Progenitor cell of endocrine pancreas (in vitro differentiated cells): ENCODE data around the gene EMC10. TPM values are rescaled to one million over a fixed set of nuclear protein-coding genes. Genes with fewer than 3 reads are reported as not detected.

ENCODE experiments used
- DNase-seq: peaks from one replicate; pipeline ENCODE4 v3.0.0; 2021; ENCODE audit warnings: low spot score; ENCODE audit not compliant: unreplicated experiment
- H3K27ac Mint-ChIP-seq: 2 replicates; pipeline ENCODE4 v1.8.0; 2021; ENCODE audit warnings: mild to moderate bottlenecking, moderate library complexity, mixed read lengths
- H3K27me3 Mint-ChIP-seq: 2 replicates; pipeline ENCODE4 v1.8.0; 2021; ENCODE audit warnings: mixed read lengths
- H3K36me3 Mint-ChIP-seq: 2 replicates; pipeline ENCODE4 v1.8.0; 2022; ENCODE audit warnings: mixed read lengths; ENCODE audit not compliant: insufficient read depth
- H3K4me1 Mint-ChIP-seq: 2 replicates; pipeline ENCODE4 v1.8.0; 2021; ENCODE audit warnings: low read depth, mixed read lengths
- H3K4me3 Mint-ChIP-seq: 2 replicates; pipeline ENCODE4 v1.8.0; 2021; ENCODE audit warnings: low read depth, mild to moderate bottlenecking, moderate library complexity, mixed read lengths
- H3K9me3 Mint-ChIP-seq: 2 replicates; pipeline ENCODE4 v1.8.0; 2021; ENCODE audit warnings: low read depth, mixed read lengths
- CTCF ChIP-seq: fragments of 200-600 bp; sonication (generic); IDR thresholded peaks from one replicate; pipeline ENCODE4 v1.5.0; 2021; ENCODE audit warnings: antibody characterized with exemption, mild to moderate bottlenecking; ENCODE audit not compliant: unreplicated experiment
- long read RNA-seq: library from polyadenylated mRNA; unstranded; transcript quantifications from one replicate; pipeline ENCODE4 v2.0.0, GENCODE V29; 2020
- total RNA-seq: library from RNA; stranded (reverse); gene quantifications from 2 replicates; pipeline ENCODE4 v1.2.1, GENCODE V29; 2021

The EMC10 gene
- total RNA-seq: 177 and 181 TPM in 2 replicates
- long read RNA-seq, partial matches to known transcripts: 0 of 2 reads
- long read RNA-seq, other reads (novel, unspliced or antisense): 2 of 2 reads

DNA sequence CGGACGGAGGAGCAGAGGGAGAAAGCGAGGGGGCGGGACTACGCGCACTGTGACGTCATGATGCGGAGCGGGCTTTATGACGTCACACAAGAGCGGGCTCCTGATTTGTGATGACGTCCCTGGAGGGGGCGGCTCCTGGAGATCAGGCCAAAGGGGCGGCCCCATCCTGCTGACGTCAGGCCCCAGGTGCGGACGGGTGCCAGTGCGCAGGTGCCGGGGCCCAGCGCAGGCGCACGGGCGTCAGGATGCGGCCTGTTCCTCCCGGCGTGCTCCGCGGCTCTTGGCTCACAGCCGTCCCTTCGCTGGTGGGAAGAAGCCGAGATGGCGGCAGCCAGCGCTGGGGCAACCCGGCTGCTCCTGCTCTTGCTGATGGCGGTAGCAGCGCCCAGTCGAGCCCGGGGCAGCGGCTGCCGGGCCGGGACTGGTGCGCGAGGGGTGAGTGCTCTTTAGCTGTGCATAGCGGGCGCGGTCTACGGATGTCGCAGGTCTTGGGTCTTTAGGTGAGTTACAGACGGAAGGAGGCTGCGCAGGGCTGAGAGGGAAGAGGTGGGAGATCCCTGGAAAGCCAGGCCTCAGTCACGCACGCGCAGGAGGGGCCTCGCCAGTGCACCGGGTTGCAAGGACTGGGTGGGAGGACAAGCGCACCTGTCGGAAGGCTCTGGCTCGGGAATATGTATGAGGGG, at the start of gene EMC10, which contains the start of gene GARIN5A:
Gene EMC10, plus strand, starts transcription at position 284 of the 683 bp plus-strand sequence. Its CDS starts 38 bp downstream, at position 322.
Gene GARIN5A, minus strand, starts transcription at position 625 of the 683 bp plus-strand sequence. Its CDS starts 460 bp downstream, at position 165.
- H3K27me3 Mint-ChIP-seq: no peaks in the 10 kb centered on the region
- H3K9me3 Mint-ChIP-seq: no peaks in the 10 kb centered on the region
- H3K4me3 Mint-ChIP-seq: peak within 1 kb of the TSS; percentile 94
- H3K4me1 Mint-ChIP-seq: peaks cover 9% of the 10 kb centered on the region
- DNase-seq: peak; percentile 93
- H3K27ac Mint-ChIP-seq: peak within 1 kb of the TSS; percentile 99
- H3K36me3 Mint-ChIP-seq: peaks cover 11% of the 10 kb centered on the region
- no peak for TF ChIP-seq CTCF

DNA sequence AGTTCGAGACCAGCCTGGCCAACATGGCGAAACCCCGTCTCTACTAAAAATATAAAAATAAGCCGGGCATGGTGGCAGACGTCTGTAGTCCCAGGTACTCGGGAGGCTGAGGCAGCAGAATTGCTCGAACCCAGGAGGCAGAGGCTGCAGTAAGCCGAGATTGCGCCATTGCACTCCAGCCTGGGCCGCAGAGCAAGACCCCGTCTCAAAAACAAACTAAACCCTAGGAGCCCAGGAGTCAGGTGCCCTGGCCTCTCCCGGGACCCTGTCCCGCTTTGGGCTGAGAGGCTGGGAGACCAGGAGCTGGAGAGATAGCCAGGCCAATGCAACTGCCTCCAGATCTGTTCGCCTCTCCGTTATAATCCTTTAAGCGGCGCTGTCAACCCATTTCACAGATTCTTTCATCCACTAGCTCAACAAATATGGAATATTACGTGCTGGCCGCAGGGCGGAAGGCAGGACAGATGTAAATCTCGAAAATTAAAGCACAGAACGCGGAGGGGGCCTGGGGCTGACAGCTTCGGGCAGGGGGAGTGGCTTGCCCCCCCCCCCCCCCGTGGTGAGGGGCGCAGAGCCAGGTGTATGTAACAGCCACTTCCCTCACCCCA, 48.9 kb upstream of the EMC10 start:
- Mint-ChIP-seq H3K4me3 (no peak overlapping the region), H3K4me1 (peaks cover 4% of the 10 kb centered on the region), H3K36me3 (no peaks in the 10 kb centered on the region), H3K9me3 (no peaks in the 10 kb centered on the region), H3K27ac (no peak overlapping the region), H3K27me3 (peaks cover 29% of the 10 kb centered on the region)
- no peak for TF ChIP-seq CTCF
- no peak for DNase-seq

DNA sequence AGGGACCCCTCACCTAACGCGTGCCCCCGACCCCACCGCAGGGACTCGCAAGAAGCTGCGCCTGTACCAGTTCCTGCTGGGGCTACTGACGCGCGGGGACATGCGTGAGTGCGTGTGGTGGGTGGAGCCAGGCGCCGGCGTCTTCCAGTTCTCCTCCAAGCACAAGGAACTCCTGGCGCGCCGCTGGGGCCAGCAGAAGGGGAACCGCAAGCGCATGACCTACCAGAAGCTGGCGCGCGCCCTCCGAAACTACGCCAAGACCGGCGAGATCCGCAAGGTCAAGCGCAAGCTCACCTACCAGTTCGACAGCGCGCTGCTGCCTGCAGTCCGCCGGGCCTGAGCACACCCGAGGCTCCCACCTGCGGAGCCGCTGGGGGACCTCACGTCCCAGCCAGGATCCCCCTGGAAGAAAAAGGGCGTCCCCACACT, 48.3 kb upstream of the EMC10 start:
- no peak overlapping the region for H3K27ac Mint-ChIP-seq
- peaks cover 4% of the 10 kb centered on the region for H3K4me1 Mint-ChIP-seq
- peak; percentile 42 for DNase-seq
- no peak for TF ChIP-seq CTCF
- H3K36me3 Mint-ChIP-seq: no peaks in the 10 kb centered on the region
- H3K4me3 Mint-ChIP-seq: no peak overlapping the region
- H3K9me3 Mint-ChIP-seq: no peaks in the 10 kb centered on the region
- H3K27me3 Mint-ChIP-seq: peaks cover 32% of the 10 kb centered on the region

DNA sequence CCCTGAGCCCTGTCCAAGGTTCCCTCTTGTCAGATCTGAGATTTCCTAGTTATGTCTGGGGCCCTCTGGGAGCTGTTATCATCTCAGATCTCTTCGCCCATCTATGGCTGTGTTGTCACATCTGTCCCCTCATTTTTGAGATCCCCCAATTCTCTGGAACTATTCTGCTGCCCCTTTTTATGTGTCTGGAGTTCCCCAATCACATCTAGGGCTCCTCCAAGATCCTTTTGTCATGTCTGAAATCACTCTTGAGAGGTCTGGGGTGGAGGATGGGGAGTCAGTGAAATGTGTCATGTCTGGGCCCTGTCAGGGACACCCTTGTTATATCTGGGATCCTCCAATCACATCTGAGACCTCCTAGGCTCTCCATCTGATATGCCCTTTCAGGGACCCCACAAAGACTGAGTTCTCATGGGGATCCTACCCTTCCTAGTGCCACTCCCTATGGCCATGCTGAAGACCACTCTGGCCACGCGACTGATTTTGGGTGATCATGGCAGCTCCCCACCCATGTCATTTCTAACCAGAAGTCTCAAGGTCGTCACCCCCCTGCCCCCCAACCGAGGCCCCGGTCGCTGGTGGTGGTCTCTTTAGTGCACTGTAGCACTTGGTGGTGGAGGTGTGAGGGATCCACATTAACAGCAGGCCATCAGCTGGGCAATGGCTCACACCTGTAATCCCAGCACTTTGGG, 47.4 kb upstream of the EMC10 start:
- peaks cover 35% of the 10 kb centered on the region for H3K27me3 Mint-ChIP-seq
- no peak for TF ChIP-seq CTCF
- no peak for DNase-seq
- H3K36me3 Mint-ChIP-seq: no peaks in the 10 kb centered on the region
- H3K4me3 Mint-ChIP-seq: no peak overlapping the region
- H3K9me3 Mint-ChIP-seq: no peaks in the 10 kb centered on the region
- no peak overlapping the region for H3K27ac Mint-ChIP-seq
- H3K4me1 Mint-ChIP-seq: peaks cover 6% of the 10 kb centered on the region

GRCh38 chr19:50430888-50431342, 45.4 kb upstream of the EMC10 start:
- H3K4me3 Mint-ChIP-seq: peak overlapping the region; percentile 82
- H3K36me3 Mint-ChIP-seq: no peaks in the 10 kb centered on the region
- no peak for TF ChIP-seq CTCF
- H3K27me3 Mint-ChIP-seq: peaks cover 39% of the 10 kb centered on the region
- no peaks in the 10 kb centered on the region for H3K9me3 Mint-ChIP-seq
- peaks cover 6% of the 10 kb centered on the region for H3K4me1 Mint-ChIP-seq
- DNase-seq: no peak
- peak overlapping the region; percentile 95 for H3K27ac Mint-ChIP-seq
